GM19463 (cell line): ENCODE measurements around the gene PIGZ.

ENCODE experiments used
- ATAC-seq: cut with Tn5 transposase; IDR thresholded peaks from one replicate; pipeline ENCODE4 v1.9.1; 2021; ENCODE audit warnings: mild to moderate bottlenecking, moderate library complexity; ENCODE audit not compliant: unreplicated experiment

Gene PIGZ

GRCh38 chr3:196916995-196917394 lies 51.6 kb downstream of the PIGZ start:
- no peak for ATAC-seq

- no peak for ATAC-seq
Measured at GRCh38 chr3:196916221-196916620, 52.4 kb downstream of the PIGZ start.

GRCh38 chr3:196915375-196915774 lies 53.3 kb downstream of the PIGZ start:
- no peak for ATAC-seq

GRCh38 chr3:196914866-196915265 lies 53.8 kb downstream of the PIGZ start:
- ATAC-seq = no peak

- no peak for ATAC-seq
Measured at GRCh38 chr3:196903740-196904139, 64.9 kb downstream of the PIGZ start.

- ATAC-seq = no peak
Measured at GRCh38 chr3:196902296-196902695, 66.3 kb downstream of the PIGZ start.

GRCh38 chr3:196901768-196902167 lies 66.9 kb downstream of the PIGZ start:
- no peak for ATAC-seq
